Measurements from ENCODE around the gene SLC43A1. TPM values are rescaled to one million over a fixed set of nuclear protein-coding genes. Genes with fewer than 3 reads are reported as not detected.
A peak's percentile ranks its signal among the peaks of the same experiment; 100 is the strongest.

The SLC43A1 gene
- polyA plus RNA-seq, 3 donors: 5.4 to 6.2 (median 5.8) TPM

- peaks cover 82 to 97% of the 10 kb centered on the region in 2 donors for H3K36me3 ChIP-seq (replicated peaks in 1 of 2; ENCODE audit: control insufficient read depth in 1 of 2, insufficient read depth in 2 of 2, low read length in 2 of 2)
- TF ChIP-seq CTCF (IDR thresholded peaks at IDR 0.05): no peak
- H2AFZ ChIP-seq (ENCODE audit: insufficient read depth, low read depth, low read length, poor library complexity, severe bottlenecking): no peak overlapping the region
- H3K4me1 ChIP-seq (ENCODE audit: control insufficient read depth in 1 of 2, insufficient read depth in 2 of 2, low read length in 2 of 2): peaks cover 11% of the 10 kb centered on the region in 2 donors
- no peaks in the 10 kb centered on the region for H3K79me2 ChIP-seq (ENCODE audit: insufficient read depth, low read length)
- H3K27me3 Mint-ChIP-seq (ENCODE audit: low read depth in 3 of 3): no peaks in the 10 kb centered on the region
- peaks cover 12% of the 10 kb centered on the region for H3K4me1 Mint-ChIP-seq
- H3K36me3 Mint-ChIP-seq: peaks cover 88 to 97% of the 10 kb centered on the region in 2 donors
- H3K4me3 Mint-ChIP-seq: no peak overlapping the region
- no peak overlapping the region for H3K27ac Mint-ChIP-seq
- no peaks in the 10 kb centered on the region for H3K9me3 Mint-ChIP-seq
- no peak overlapping the region for H3K4me2 ChIP-seq (replicated peaks; ENCODE audit: extremely low read depth, low read length, poor library complexity, severe bottlenecking)
- no peaks in the 10 kb centered on the region for H3K9me3 ChIP-seq (replicated peaks in 1 of 2; ENCODE audit: control insufficient read depth in 1 of 2, insufficient read depth in 1 of 2, low read length in 2 of 2)
- 95% methylated on average over 3 of the region's 4 CpGs for WGBS (ENCODE audit: insufficient coverage)
- H4K20me1 ChIP-seq (ENCODE audit: insufficient read depth, low read length): peaks cover 65% of the 10 kb centered on the region
- no peak overlapping the region for H3K9ac ChIP-seq (ENCODE audit: insufficient read depth, low read length, poor library complexity, severe bottlenecking)
- intact Hi-C loops (cut with micrococcal nuclease): no loop called here
- H3K27me3 ChIP-seq (ENCODE audit: control insufficient read depth in 2 of 2, insufficient read depth in 2 of 2, low read length in 2 of 2): no peaks in the 10 kb centered on the region
- no peak overlapping the region for H3K4me3 ChIP-seq (replicated peaks in 1 of 3; ENCODE audit: low read depth in 2 of 3, low read length in 3 of 3)
- DNase-seq: no peak
- H3K27ac ChIP-seq (ENCODE audit: low read depth in 1 of 2, low read length in 2 of 2): no peak overlapping the region
Measured at GRCh38 chr11:57551941-57552340, 36.4 kb upstream of the SLC43A1 start.

DNA sequence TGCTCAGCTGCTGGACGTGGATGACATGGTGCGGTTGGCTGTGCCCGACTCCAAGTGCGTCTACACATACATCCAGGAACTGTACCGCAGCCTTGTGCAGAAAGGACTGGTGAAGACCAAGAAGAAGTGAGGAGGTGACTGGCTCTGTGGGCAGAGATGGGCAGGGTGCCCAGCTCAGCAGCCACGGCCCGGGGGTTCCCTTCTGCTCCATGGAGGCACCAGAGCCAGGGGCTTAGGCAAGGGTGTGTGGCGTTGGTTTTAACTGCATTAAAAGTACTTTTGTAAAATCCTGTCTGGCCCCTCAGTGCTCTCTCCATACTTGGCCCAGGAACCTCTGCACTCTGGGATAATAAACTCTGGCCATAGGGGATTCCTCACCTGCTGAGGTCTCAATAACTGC is 34.5 kb upstream of the SLC43A1 start:
- Mint-ChIP-seq H3K4me1 (peaks cover 12% of the 10 kb centered on the region), H3K27ac (peak overlapping the region in 1 of 7 donors; percentile 60)

More for the DNA sequence above, 34.5 kb upstream of the SLC43A1 start:
- DNase-seq: no peak
- H3K36me3 Mint-ChIP-seq: peaks cover 74 to 84% of the 10 kb centered on the region in 2 donors
- Histone ChIP-seq H3K4me3 (replicated peaks in 1 of 3; ENCODE audit: low read depth in 2 of 3, low read length in 3 of 3) (no peak overlapping the region), H3K36me3 (replicated peaks in 1 of 2; ENCODE audit: control insufficient read depth in 1 of 2, insufficient read depth in 2 of 2, low read length in 2 of 2) (peaks cover 66 to 84% of the 10 kb centered on the region in 2 donors), H3K27me3 (ENCODE audit: control insufficient read depth in 2 of 2, insufficient read depth in 2 of 2, low read length in 2 of 2) (no peaks in the 10 kb centered on the region), H4K20me1 (ENCODE audit: insufficient read depth, low read length) (peaks cover 45% of the 10 kb centered on the region), H2AFZ (ENCODE audit: insufficient read depth, low read depth, low read length, poor library complexity, severe bottlenecking) (no peak overlapping the region), H3K79me2 (ENCODE audit: insufficient read depth, low read length) (no peaks in the 10 kb centered on the region), H3K4me2 (replicated peaks; ENCODE audit: extremely low read depth, low read length, poor library complexity, severe bottlenecking) (no peak overlapping the region), H3K4me1 (ENCODE audit: control insufficient read depth in 1 of 2, insufficient read depth in 2 of 2, low read length in 2 of 2) (peaks cover 11% of the 10 kb centered on the region in 2 donors), H3K27ac (ENCODE audit: low read depth in 1 of 2, low read length in 2 of 2) (no peak overlapping the region), H3K9me3 (replicated peaks in 1 of 2; ENCODE audit: control insufficient read depth in 1 of 2, insufficient read depth in 1 of 2, low read length in 2 of 2) (no peaks in the 10 kb centered on the region), H3K9ac (ENCODE audit: insufficient read depth, low read length, poor library complexity, severe bottlenecking) (no peak overlapping the region)
- no peaks in the 10 kb centered on the region for H3K9me3 Mint-ChIP-seq
- intact Hi-C loops (cut with micrococcal nuclease): no loop called here
- H3K4me3 Mint-ChIP-seq: no peak overlapping the region
- TF ChIP-seq CTCF (IDR thresholded peaks at IDR 0.05): no peak
- no CpG with 5 or more reads among the region's 8 CpGs for WGBS (ENCODE audit: insufficient coverage)
- no peaks in the 10 kb centered on the region for H3K27me3 Mint-ChIP-seq (ENCODE audit: low read depth in 3 of 3)
